NOMO-1 (cell line): ENCODE results near the gene SLC26A9.

Experiments
- DNase-seq, 2 experiments: peaks; one replicate each; lab custom pipeline; 2025; ENCODE audit not compliant: unreplicated experiment in 2 of 2; lab: John Stamatoyannopoulos, UW

The SLC26A9 gene

DNA sequence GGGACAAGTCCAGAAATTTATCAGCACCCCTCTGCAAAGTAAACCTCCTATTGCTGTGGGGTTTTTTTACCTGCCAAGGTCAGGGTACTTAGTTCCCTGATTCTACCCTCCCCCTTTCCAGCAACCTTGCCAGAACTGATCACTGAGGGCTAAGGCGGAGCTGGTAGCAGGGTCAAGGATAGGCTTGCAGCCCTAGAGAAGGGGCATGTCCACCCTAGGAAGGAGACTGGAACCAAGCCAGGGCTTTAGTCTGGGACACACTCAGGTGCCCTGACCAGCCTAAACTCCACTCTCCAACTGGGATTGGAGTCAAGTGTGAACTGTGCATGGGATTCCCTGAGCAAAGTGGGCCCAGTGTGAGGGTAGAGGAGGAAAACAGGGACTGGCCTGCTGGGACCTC lies 6.5 kb upstream of the SLC26A9 start:
- no peak for DNase-seq

- DNase-seq, result no peak
Measured at GRCh38 chr1:205948886-205949285, 5.6 kb upstream of the SLC26A9 start.

DNA sequence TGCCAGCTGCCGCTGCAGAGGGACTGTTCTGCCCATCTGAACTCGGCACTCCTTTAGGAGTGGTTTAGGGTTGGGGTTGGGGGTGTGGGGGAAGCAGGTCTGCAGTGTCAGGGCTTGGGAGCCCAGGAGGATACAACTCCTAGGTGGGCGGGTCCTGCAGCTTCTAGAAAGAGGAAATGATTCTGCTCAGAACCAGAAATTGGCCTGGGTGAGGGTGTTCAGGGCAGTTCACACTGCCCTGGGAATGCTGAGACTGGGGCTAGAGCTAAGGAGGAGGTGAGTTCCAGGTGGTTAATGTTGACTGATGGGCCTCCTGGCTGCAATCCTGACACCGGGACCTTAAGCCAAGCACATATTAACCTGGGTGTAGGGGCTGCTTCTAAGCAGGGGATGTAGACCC lies 4.8 kb upstream of the SLC26A9 start:
- DNase-seq, result peak; percentile 60 to 69

DNA sequence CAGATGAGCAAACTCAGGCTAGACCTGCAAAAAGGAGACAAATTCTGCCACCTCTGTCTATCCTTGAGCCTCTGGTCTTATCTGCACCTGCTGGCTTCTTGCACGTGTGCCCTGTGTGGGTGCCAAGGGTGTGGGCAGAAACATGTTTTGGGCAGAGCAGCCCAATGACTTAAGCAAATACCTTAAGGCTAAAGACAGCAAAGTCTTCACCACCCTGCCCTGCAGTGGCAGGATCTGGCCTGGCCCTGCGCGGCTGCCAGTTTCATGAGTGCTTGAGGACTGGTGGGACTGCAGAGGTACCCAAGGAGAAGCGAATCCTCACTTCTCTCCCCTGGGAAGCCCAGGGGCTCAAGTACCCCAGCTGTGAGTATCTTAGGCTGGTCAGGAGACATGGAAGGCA lies 3.8 kb upstream of the SLC26A9 start:
- no peak for DNase-seq

GRCh38 chr1:205945069-205945468 lies 1.8 kb upstream of the SLC26A9 start:
- no peak for DNase-seq

GRCh38 chr1:205944525-205944924 lies 1.3 kb upstream of the SLC26A9 start:
- no peak for DNase-seq

- DNase-seq, result no peak
Measured at GRCh38 chr1:205942631-205943159, 561 bp downstream of the SLC26A9 start.

GRCh38 chr1:205940710-205941109 lies 2.5 kb downstream of the SLC26A9 start:
- no peak for DNase-seq

- no peak for DNase-seq
Measured at GRCh38 chr1:205939690-205940330, 3.4 kb downstream of the SLC26A9 start.

DNA sequence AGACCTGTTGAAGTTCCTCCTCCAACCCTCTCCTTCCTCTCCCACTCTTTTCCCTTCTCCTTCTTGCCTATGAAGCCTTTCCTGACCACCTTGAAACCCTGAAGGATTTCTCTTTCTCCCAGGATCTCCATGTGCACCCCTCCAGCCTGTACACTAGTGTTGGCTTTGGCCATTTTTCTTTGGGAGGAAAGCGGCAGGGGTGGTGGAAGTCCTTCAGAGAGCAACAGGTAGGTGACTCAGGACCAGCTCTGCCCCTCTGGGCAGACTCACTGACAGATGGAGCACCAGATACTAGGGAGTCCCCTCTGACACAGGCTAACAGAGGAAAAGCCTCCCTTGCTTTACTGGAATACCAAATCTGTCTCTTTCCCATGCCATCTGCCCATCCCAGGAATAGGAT lies 4.6 kb downstream of the SLC26A9 start:
- no peak for DNase-seq

DNA sequence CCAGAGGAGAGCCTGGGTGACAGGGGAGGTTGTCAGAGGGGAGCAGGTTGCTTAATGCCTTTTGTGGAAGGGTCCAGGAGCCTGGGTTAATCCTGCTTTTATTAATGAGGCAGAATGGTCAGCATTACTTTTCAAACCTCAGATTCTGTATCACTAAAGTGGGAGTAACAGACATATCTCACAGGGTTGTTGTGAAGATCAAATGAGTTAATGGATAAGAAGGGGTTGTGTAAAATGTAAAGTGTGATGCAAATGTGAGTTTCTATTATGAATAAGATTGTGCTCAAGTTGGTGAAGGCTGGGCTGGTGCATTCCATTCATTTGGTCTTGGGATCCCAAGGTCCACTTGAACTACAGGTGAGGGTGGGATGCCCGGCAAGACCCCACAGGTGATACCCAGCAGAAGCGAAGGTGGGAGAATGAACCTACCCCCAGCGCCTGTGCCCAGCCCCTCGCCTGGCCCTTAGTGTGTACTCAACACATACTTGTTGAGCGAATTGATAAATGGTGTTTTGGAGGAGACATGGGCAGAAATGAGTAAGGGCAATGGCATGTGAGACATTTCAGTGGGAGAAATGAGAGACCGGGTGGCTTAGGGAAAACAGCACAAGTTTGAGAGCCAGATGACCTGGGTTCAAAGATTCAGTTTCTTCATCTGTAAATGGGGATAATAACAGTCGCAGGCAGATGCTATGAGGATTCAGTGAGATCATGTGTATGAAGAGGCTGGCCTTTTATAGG lies 6.2 kb downstream of the SLC26A9 start:
- no peak for DNase-seq

DNA sequence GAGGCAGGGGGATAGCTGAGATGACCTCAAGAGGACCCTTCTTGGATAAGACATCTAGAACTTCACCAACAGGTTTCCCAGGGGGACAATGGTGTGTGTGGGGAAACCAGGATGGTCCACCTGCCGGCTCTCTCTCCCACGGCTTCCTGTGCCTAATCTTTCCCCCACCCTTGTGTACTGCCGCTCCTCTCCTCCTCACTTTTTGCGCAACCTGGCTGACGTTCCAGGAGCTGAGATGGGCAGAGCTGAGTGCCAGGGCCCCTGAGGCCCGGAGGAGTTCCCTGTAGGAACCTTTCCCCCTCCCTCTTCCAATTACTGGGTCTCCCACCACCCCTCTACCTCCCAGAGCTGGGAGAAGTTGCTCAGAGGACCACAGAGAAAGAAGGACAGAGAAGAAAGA lies 6.9 kb downstream of the SLC26A9 start:
- DNase-seq, result no peak

DNA sequence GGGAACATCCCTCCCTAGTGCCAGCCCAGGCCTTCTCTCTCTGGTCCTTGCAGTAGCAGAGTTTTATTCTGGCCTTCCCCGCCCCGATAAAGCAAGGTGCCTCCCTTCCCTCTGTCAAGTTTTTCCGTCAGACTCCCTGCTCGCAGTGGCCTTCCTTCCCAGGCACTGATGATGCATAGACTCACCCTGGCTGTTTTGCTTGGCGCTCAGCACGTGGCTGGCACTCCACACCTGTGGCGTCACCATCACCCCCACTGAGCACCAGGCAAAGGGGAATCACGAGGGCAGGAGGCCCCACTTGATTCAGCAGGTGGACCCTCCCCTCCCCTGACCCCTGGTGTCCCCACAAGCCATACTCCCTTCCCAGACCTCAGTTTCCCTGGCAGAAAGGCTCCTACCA lies 7.4 kb downstream of the SLC26A9 start:
- DNase-seq, result no peak

DNA sequence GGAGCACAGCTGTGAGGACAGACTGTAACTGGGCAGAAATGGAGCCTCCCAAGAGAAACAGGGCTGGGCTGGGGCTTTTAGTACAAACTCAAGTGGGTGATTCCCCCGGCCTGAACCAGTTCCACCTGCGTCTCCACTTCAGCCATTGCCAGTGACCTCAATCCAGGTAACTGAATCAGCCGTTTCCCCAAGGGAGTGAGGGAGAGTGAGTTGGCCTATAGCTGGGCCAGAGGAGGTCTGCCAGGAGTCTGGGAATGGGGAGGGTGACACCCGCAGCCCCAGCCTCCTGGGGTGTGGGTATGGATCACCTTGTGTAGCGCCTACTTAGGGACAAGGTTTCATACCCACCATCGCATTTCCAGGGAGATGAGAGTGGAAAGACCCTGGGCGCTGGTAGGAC lies 8.5 kb downstream of the SLC26A9 start:
- DNase-seq, result no peak

DNA sequence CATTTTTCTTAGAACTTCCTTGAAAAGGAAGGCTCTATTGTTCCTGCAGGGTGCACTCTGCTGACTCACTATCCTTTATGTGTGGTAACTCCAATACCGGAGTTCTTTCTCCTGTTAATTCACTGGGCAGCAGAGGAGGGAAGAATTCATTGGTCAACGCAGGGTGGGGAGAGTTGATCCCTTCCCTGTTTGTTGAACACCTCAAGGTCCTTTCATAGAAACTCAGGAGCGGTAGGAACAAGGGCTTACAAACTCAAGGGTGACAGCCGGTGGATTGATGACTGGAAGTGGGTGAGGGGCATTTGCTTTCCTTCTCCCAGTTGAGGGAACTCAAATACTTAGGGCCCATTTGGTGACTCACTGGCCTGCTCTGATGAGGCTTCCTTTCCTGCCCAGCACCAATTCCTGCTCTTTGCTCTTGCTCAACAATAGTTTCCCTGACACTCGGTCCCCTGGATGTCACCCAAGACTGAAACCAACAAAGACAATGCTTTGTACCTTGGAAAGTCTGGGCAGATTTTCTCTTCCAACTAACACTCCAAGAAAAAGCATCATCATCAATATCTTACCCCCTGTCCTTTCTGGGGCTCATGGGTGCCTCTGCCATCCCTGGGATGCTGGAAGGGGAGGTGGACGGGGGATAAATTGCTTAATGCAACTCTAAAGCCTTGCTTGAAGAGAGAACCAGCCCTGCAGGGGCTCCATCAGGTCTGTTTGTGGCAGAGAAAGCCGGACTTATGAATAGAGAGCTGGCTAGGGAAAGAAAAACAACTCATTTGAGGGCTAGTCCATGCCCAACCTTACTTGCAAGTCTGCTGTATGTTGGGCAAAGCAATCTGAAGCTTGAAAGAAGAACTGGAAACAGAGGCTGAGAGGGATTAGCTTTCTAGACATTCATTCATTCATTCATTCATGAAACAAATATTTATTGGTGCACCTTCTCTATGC lies 9.3 kb downstream of the SLC26A9 start:
- DNase-seq, result peak in 1 of 2 experiments; percentile 41

DNA sequence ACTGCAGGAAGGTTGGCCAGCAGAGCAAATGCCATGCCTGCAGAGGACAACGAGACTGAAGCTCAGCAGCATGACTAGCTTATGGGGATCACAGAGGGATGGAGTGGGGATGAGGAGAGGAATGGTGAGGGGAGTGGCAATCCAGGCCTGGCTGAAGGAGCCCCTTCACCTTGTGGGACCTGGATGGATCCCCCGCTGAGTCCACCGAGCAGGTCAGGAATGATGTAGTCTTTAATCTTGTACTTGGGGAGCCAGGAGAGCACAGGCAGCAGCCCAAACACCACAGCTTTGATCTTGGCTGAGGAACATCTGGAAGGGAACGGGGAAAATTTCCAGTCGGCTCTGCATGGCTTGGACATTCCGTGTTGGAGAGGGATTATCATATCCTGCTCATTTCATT lies 10.5 kb downstream of the SLC26A9 start:
- no peak for DNase-seq

- DNase-seq, result peak; percentile 74 to 86
Measured at GRCh38 chr1:205930799-205931281, 12.4 kb downstream of the SLC26A9 start.

- DNase-seq, result peak in 1 of 2 experiments; percentile 5
Measured at GRCh38 chr1:205930195-205930577, 13.1 kb downstream of the SLC26A9 start.

GRCh38 chr1:205929496-205930194 lies 13.6 kb downstream of the SLC26A9 start:
- DNase-seq, result no peak

GRCh38 chr1:205928317-205928716 lies 14.9 kb downstream of the SLC26A9 start:
- no peak for DNase-seq
